ENCODE measurements around the gene C17orf100.
"Not testable (repeated sequence)": the region's sequence is repeated elsewhere in the genome, so short reads cannot be mapped to it uniquely, and the experiment has no call there.

The C17orf100 gene

GRCh38 chr17:6683081-6683684, 31.6 kb downstream of the C17orf100 start:
- no peaks in the 10 kb centered on the region for H3K27me3 ChIP-seq (ENCODE audit: low read depth, low read length)
- no peaks in the 10 kb centered on the region for H3K36me3 ChIP-seq (ENCODE audit: control insufficient read depth in 1 of 2, insufficient read depth in 2 of 2, low read length in 2 of 2)
- no peak overlapping the region for H3K27ac ChIP-seq (ENCODE audit: low read length)
- no peaks in the 10 kb centered on the region for H3K9me3 ChIP-seq (ENCODE audit: control insufficient read depth in 1 of 2, low read length in 2 of 2)
- H3K4me1 ChIP-seq (ENCODE audit: control insufficient read depth in 1 of 2, insufficient read depth in 2 of 2, low read length in 2 of 2), result no peaks in the 10 kb centered on the region
- no peak overlapping the region for H3K4me3 ChIP-seq (ENCODE audit: low read depth in 1 of 2, low read length in 2 of 2)

GRCh38 chr17:6683730-6684459, 32.3 kb downstream of the C17orf100 start:
- Histone ChIP-seq H3K27ac (ENCODE audit: low read length) (no peak overlapping the region), H3K27me3 (ENCODE audit: low read depth, low read length) (no peaks in the 10 kb centered on the region), H3K36me3 (ENCODE audit: control insufficient read depth in 1 of 2, insufficient read depth in 2 of 2, low read length in 2 of 2) (no peaks in the 10 kb centered on the region), H3K9me3 (ENCODE audit: control insufficient read depth in 1 of 2, low read length in 2 of 2) (no peaks in the 10 kb centered on the region), H3K4me1 (ENCODE audit: control insufficient read depth in 1 of 2, insufficient read depth in 2 of 2, low read length in 2 of 2) (no peaks in the 10 kb centered on the region), H3K4me3 (ENCODE audit: low read depth in 1 of 2, low read length in 2 of 2) (no peak overlapping the region)

- H3K27me3 ChIP-seq (ENCODE audit: low read depth, low read length), result no peaks in the 10 kb centered on the region
- H3K27ac ChIP-seq (ENCODE audit: low read length), result no peak overlapping the region
- no peaks in the 10 kb centered on the region for H3K4me1 ChIP-seq (ENCODE audit: control insufficient read depth in 1 of 2, insufficient read depth in 2 of 2, low read length in 2 of 2)
- no peaks in the 10 kb centered on the region for H3K36me3 ChIP-seq (ENCODE audit: control insufficient read depth in 1 of 2, insufficient read depth in 2 of 2, low read length in 2 of 2)
- H3K9me3 ChIP-seq (ENCODE audit: control insufficient read depth in 1 of 2, low read length in 2 of 2), result no peaks in the 10 kb centered on the region
- no peak overlapping the region for H3K4me3 ChIP-seq (ENCODE audit: low read depth in 1 of 2, low read length in 2 of 2)
Measured at GRCh38 chr17:6684460-6684783, 32.9 kb downstream of the C17orf100 start.

- H3K27ac ChIP-seq (ENCODE audit: low read length), result no peak overlapping the region
- no peaks in the 10 kb centered on the region for H3K9me3 ChIP-seq (ENCODE audit: control insufficient read depth in 1 of 2, low read length in 2 of 2)
- H3K36me3 ChIP-seq (ENCODE audit: control insufficient read depth in 1 of 2, insufficient read depth in 2 of 2, low read length in 2 of 2), result no peaks in the 10 kb centered on the region
- H3K4me3 ChIP-seq (ENCODE audit: low read depth in 1 of 2, low read length in 2 of 2), result no peak overlapping the region
- no peaks in the 10 kb centered on the region for H3K27me3 ChIP-seq (ENCODE audit: low read depth, low read length)
- no peaks in the 10 kb centered on the region for H3K4me1 ChIP-seq (ENCODE audit: control insufficient read depth in 1 of 2, insufficient read depth in 2 of 2, low read length in 2 of 2)
Measured at GRCh38 chr17:6684881-6685767, 33.6 kb downstream of the C17orf100 start.

GRCh38 chr17:6686026-6686425, 34.5 kb downstream of the C17orf100 start:
- no peak overlapping the region for H3K4me3 ChIP-seq (ENCODE audit: low read depth in 1 of 2, low read length in 2 of 2)
- H3K4me1 ChIP-seq (ENCODE audit: control insufficient read depth in 1 of 2, insufficient read depth in 2 of 2, low read length in 2 of 2), result no peaks in the 10 kb centered on the region
- no peaks in the 10 kb centered on the region for H3K36me3 ChIP-seq (ENCODE audit: control insufficient read depth in 1 of 2, insufficient read depth in 2 of 2, low read length in 2 of 2)
- H3K27ac ChIP-seq (ENCODE audit: low read length), result no peak overlapping the region
- no peaks in the 10 kb centered on the region for H3K9me3 ChIP-seq (ENCODE audit: control insufficient read depth in 1 of 2, low read length in 2 of 2)
- no peaks in the 10 kb centered on the region for H3K27me3 ChIP-seq (ENCODE audit: low read depth, low read length)

- H3K4me3 ChIP-seq (ENCODE audit: low read depth in 1 of 2, low read length in 2 of 2), result no peak overlapping the region
- no peak overlapping the region for H3K27ac ChIP-seq (ENCODE audit: low read length)
- no peaks in the 10 kb centered on the region for H3K4me1 ChIP-seq (ENCODE audit: control insufficient read depth in 1 of 2, insufficient read depth in 2 of 2, low read length in 2 of 2)
- H3K36me3 ChIP-seq (ENCODE audit: control insufficient read depth in 1 of 2, insufficient read depth in 2 of 2, low read length in 2 of 2), result no peaks in the 10 kb centered on the region
- no peaks in the 10 kb centered on the region for H3K9me3 ChIP-seq (ENCODE audit: control insufficient read depth in 1 of 2, low read length in 2 of 2)
- H3K27me3 ChIP-seq (ENCODE audit: low read depth, low read length), result peaks cover 3% of the 10 kb centered on the region
Measured at GRCh38 chr17:6688944-6689343, 37.4 kb downstream of the C17orf100 start.

- H3K4me1 ChIP-seq (ENCODE audit: control insufficient read depth in 1 of 2, insufficient read depth in 2 of 2, low read length in 2 of 2), result no peaks in the 10 kb centered on the region
- no peak overlapping the region for H3K4me3 ChIP-seq (ENCODE audit: low read depth in 1 of 2, low read length in 2 of 2)
- peaks cover 3% of the 10 kb centered on the region for H3K27me3 ChIP-seq (ENCODE audit: low read depth, low read length)
- no peaks in the 10 kb centered on the region for H3K9me3 ChIP-seq (ENCODE audit: control insufficient read depth in 1 of 2, low read length in 2 of 2)
- H3K36me3 ChIP-seq (ENCODE audit: control insufficient read depth in 1 of 2, insufficient read depth in 2 of 2, low read length in 2 of 2), result no peaks in the 10 kb centered on the region
- no peak overlapping the region for H3K27ac ChIP-seq (ENCODE audit: low read length)
Measured at GRCh38 chr17:6690641-6691040, 39.1 kb downstream of the C17orf100 start.

GRCh38 chr17:6691546-6691945, 40.0 kb downstream of the C17orf100 start:
- Histone ChIP-seq H3K36me3 (ENCODE audit: control insufficient read depth in 1 of 2, insufficient read depth in 2 of 2, low read length in 2 of 2) (no peaks in the 10 kb centered on the region), H3K27ac (ENCODE audit: low read length) (no peak overlapping the region), H3K27me3 (ENCODE audit: low read depth, low read length) (peaks cover 3% of the 10 kb centered on the region), H3K4me3 (ENCODE audit: low read depth in 1 of 2, low read length in 2 of 2) (no peak overlapping the region), H3K9me3 (ENCODE audit: control insufficient read depth in 1 of 2, low read length in 2 of 2) (no peaks in the 10 kb centered on the region), H3K4me1 (ENCODE audit: control insufficient read depth in 1 of 2, insufficient read depth in 2 of 2, low read length in 2 of 2) (no peaks in the 10 kb centered on the region)

GRCh38 chr17:6691958-6692357, 40.4 kb downstream of the C17orf100 start:
- not testable (repeated sequence) for H3K36me3 ChIP-seq (ENCODE audit: control insufficient read depth in 1 of 2, insufficient read depth in 2 of 2, low read length in 2 of 2); H3K27ac ChIP-seq (ENCODE audit: low read length); H3K4me1 ChIP-seq (ENCODE audit: control insufficient read depth in 1 of 2, insufficient read depth in 2 of 2, low read length in 2 of 2); H3K27me3 ChIP-seq (ENCODE audit: low read depth, low read length); H3K4me3 ChIP-seq (ENCODE audit: low read depth in 1 of 2, low read length in 2 of 2); H3K9me3 ChIP-seq (ENCODE audit: control insufficient read depth in 1 of 2, low read length in 2 of 2)

- Histone ChIP-seq H3K9me3 (ENCODE audit: control insufficient read depth in 1 of 2, low read length in 2 of 2) (no peaks in the 10 kb centered on the region), H3K27me3 (ENCODE audit: low read depth, low read length) (peaks cover 3% of the 10 kb centered on the region), H3K27ac (ENCODE audit: low read length) (no peak overlapping the region), H3K4me3 (ENCODE audit: low read depth in 1 of 2, low read length in 2 of 2) (no peak overlapping the region), H3K36me3 (ENCODE audit: control insufficient read depth in 1 of 2, insufficient read depth in 2 of 2, low read length in 2 of 2) (no peaks in the 10 kb centered on the region), H3K4me1 (ENCODE audit: control insufficient read depth in 1 of 2, insufficient read depth in 2 of 2, low read length in 2 of 2) (no peaks in the 10 kb centered on the region)
Measured at GRCh38 chr17:6695051-6695450, 43.5 kb downstream of the C17orf100 start.

- Histone ChIP-seq H3K4me3 (ENCODE audit: low read depth in 1 of 2, low read length in 2 of 2) (no peak overlapping the region), H3K9me3 (ENCODE audit: control insufficient read depth in 1 of 2, low read length in 2 of 2) (no peaks in the 10 kb centered on the region), H3K27ac (ENCODE audit: low read length) (no peak overlapping the region), H3K4me1 (ENCODE audit: control insufficient read depth in 1 of 2, insufficient read depth in 2 of 2, low read length in 2 of 2) (no peaks in the 10 kb centered on the region), H3K36me3 (ENCODE audit: control insufficient read depth in 1 of 2, insufficient read depth in 2 of 2, low read length in 2 of 2) (no peaks in the 10 kb centered on the region), H3K27me3 (ENCODE audit: low read depth, low read length) (peaks cover 3% of the 10 kb centered on the region)
Measured at GRCh38 chr17:6695565-6695964, 44.0 kb downstream of the C17orf100 start.
